Epithelial cell of esophagus (primary cell): ENCODE measurements around the gene MAPK1IP1L.

Source experiments
- DNase-seq: peaks from one replicate; pipeline ENCODE4 v3.0.0; 2010; ENCODE audit warnings: low read depth
- H3K4me3 ChIP-seq: 2 replicates; pipeline ENCODE4 v1.5.1; 2011; ENCODE audit warnings: mild to moderate bottlenecking, low read length, control low read depth
- CTCF ChIP-seq: IDR thresholded peaks from 2 replicates; pipeline ENCODE4 v1.5.1; 2011; ENCODE audit warnings: low read depth, mild to moderate bottlenecking, low read length, control low read depth, inconsistent platforms; ENCODE audit not compliant: insufficient read depth; ENCODE audit errors: missing control alignments

Gene MAPK1IP1L

DNA sequence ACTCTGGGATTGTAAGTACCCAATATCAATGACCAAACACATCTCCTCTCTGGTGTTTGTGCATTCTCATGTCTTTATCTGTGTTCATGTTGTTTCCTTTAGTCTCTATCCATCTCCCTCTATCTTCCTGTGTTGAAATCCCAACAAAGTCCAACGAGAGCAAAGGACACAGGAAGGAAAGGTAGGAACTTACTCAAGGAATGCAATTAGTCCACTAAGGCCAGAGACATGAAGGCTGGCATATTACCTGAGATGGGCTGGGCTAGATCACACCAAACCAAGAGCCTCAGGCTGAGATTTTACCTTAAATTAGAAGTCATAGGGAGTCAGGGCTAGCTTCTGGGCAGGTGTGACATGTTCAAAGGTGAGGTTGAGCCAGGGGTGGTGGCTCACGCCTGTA, 63.3 kb downstream of the MAPK1IP1L start:
- TF ChIP-seq CTCF: no peak
- DNase-seq: no peak
- no peak overlapping the region for H3K4me3 ChIP-seq

GRCh38 chr14:55115460-55115859, 64.0 kb downstream of the MAPK1IP1L start:
- no peak for TF ChIP-seq CTCF
- no peak for DNase-seq

DNA sequence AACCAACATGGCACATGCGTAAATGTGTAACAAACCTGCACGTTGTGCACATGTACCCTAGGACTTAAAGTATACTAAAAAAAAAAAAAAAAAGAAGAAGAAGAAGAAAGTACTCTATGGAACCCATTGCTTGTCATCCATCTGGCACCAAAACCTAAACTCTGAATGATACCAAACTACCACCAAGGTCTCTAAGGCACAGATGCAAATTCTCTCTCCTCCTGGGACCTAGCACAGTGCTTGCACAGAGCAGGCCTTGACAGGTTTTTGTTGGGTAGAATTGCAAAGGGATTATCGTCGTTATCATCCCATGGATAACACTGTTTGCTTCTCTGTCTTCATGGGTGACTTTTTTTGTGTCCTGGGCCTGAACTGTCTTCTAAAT, 64.4 kb downstream of the MAPK1IP1L start:
- H3K4me3 ChIP-seq: no peak overlapping the region
- no peak for TF ChIP-seq CTCF
- no peak for DNase-seq

More at GRCh38 chr14:55115460-55115859, 64.0 kb downstream of the MAPK1IP1L start:
- H3K4me3 ChIP-seq: no peak overlapping the region

GRCh38 chr14:55116246-55117030, 65.0 kb downstream of the MAPK1IP1L start:
- no peak overlapping the region for H3K4me3 ChIP-seq
- no peak for TF ChIP-seq CTCF
- no peak for DNase-seq

GRCh38 chr14:55117803-55118441, 66.5 kb downstream of the MAPK1IP1L start:
- TF ChIP-seq CTCF: no peak
- DNase-seq: peak; percentile 92
- no peak overlapping the region for H3K4me3 ChIP-seq

DNA sequence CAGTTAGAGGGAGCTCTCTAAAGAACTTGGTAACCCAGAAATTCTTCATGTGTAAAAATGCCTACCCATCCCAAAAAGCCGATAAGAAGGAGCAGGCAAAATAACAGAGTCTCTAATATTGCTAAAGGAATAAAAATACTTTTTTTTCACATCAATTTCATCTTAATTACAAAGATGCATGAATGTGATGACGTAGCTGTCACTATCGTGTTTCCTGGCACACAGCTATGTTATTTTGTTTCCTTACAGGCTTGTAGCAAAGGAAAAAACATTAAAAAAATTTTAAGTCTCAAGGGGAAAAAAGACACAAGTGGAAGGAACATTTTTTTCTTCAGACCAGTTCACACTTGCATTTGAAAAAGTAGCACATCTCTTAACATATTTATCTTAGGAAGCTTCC, 67.3 kb downstream of the MAPK1IP1L start:
- H3K4me3 ChIP-seq: no peak overlapping the region
- no peak for TF ChIP-seq CTCF
- DNase-seq: no peak
